Suprapubic skin (tissue), 4 donors: ENCODE results near the gene ADH5. TPM values are rescaled to one million over a fixed set of nuclear protein-coding genes. Genes with fewer than 3 reads are reported as not detected.

Experiments used
- DNase-seq, 2 donors: peaks; one replicate each; pipeline ENCODE4 v3.0.0-alpha.2; 2019; ENCODE audit warnings: low spot score in 2 of 2
- H3K27ac ChIP-seq: fragments of 200-600 bp; sonication (generic); one replicate; pipeline ENCODE4 v1.5.1; 2019
- H3K27me3 ChIP-seq: fragments of 200-600 bp; sonication (generic); one replicate; pipeline ENCODE4 v1.5.1; 2019
- H3K36me3 ChIP-seq: fragments of 200-600 bp; sonication (generic); one replicate; pipeline ENCODE4 v1.5.1; 2019
- H3K4me1 ChIP-seq: fragments of 200-600 bp; sonication (generic); one replicate; pipeline ENCODE4 v1.5.1; 2019
- H3K4me3 ChIP-seq: fragments of 200-600 bp; sonication (generic); one replicate; pipeline ENCODE4 v1.5.1; 2019; ENCODE audit warnings: mild to moderate bottlenecking
- H3K9me3 ChIP-seq: fragments of 200-600 bp; sonication (generic); one replicate; pipeline ENCODE4 v1.5.1; 2019
- EP300 ChIP-seq: sonication (generic); formaldehyde crosslinking; IDR thresholded peaks from one replicate; pipeline ENCODE4 v1.6.1; 2017; ENCODE audit warnings: antibody characterized with exemption
- POLR2A ChIP-seq, 2 donors: fragments of 450-650 bp; IDR thresholded peaks; one replicate each; pipeline ENCODE4 v1.6.1; 2017; ENCODE audit warnings: antibody characterized with exemption in 2 of 2, mild to moderate bottlenecking in 2 of 2, moderate library complexity in 2 of 2
- POLR2AphosphoS5 ChIP-seq, 3 donors: sonication (generic); formaldehyde crosslinking; IDR thresholded peaks; one replicate each; pipeline ENCODE4 v1.6.1; 2017; ENCODE audit warnings: antibody characterized with exemption in 3 of 3
- WGBS: methylation state at CpG from one replicate; pipeline ENCODE4 v1.1.5; 2018; 5-methylcytosine and 5-hydroxymethylcytosine counted together
- total RNA-seq, 4 donors: library from RNA; depleted of rRNA; stranded (reverse); fragments of >200 nt; gene quantifications; one replicate each; pipeline ENCODE4 v1.1.0, GENCODE V29; 2016
- TF ChIP-seq, protein P1 (sequence below), 2 donors: fragments of 200-600 bp in 1 of 2; fragments of 450-650 bp in 1 of 2; sonication (generic) in 1 of 2; IDR thresholded peaks; one replicate each; pipeline ENCODE4 v1.5.1; 2016 to 2019; ENCODE audit warnings: antibody characterized with exemption in 2 of 2, mild to moderate bottlenecking in 1 of 2, moderate library complexity in 1 of 2

ADH5 gene
- total RNA-seq, 4 donors from 2014 or later, result 42.9 to 83.9 (median 63.8) TPM

DNA sequence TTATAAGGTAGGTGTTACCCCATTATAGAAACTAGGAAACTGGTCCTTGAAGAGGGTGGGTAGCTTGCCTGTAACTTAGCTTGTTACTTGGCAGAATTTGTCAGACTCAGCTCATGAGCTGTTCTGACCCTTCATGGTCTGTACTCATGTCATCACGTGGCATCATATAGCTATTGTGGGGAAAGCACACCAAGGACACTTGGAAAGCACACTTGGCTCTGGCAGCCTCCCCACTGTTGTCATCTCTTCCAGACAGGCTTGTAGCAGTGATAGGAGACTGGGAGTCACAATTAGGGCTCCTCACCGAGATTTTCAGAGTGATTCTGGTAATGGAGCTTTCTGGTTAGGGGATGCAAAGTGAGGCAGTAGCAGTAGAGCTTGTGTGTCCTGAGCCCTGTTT is 30.4 kb downstream of the ADH5 start:
- DNase-seq, result no peak
- H3K9me3 ChIP-seq, result no peaks in the 10 kb centered on the region
- TF ChIP-seq EP300 (no peak), POLR2AphosphoS5 (IDR thresholded peaks at IDR 0.05) (no peak), POLR2A (IDR thresholded peaks at IDR 0.05) (no peak)
- TF ChIP-seq, protein P1, sequence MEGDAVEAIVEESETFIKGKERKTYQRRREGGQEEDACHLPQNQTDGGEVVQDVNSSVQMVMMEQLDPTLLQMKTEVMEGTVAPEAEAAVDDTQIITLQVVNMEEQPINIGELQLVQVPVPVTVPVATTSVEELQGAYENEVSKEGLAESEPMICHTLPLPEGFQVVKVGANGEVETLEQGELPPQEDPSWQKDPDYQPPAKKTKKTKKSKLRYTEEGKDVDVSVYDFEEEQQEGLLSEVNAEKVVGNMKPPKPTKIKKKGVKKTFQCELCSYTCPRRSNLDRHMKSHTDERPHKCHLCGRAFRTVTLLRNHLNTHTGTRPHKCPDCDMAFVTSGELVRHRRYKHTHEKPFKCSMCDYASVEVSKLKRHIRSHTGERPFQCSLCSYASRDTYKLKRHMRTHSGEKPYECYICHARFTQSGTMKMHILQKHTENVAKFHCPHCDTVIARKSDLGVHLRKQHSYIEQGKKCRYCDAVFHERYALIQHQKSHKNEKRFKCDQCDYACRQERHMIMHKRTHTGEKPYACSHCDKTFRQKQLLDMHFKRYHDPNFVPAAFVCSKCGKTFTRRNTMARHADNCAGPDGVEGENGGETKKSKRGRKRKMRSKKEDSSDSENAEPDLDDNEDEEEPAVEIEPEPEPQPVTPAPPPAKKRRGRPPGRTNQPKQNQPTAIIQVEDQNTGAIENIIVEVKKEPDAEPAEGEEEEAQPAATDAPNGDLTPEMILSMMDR (IDR thresholded peaks at IDR 0.05), result no peak
- peaks cover 39% of the 10 kb centered on the region for H3K36me3 ChIP-seq
- H3K4me3 ChIP-seq, result no peak overlapping the region
- WGBS, result 85% methylated on average over 2 of the region's 2 CpGs
- no peak overlapping the region for H3K27ac ChIP-seq
- no peaks in the 10 kb centered on the region for H3K27me3 ChIP-seq
- H3K4me1 ChIP-seq, result peaks cover 4% of the 10 kb centered on the region

DNA sequence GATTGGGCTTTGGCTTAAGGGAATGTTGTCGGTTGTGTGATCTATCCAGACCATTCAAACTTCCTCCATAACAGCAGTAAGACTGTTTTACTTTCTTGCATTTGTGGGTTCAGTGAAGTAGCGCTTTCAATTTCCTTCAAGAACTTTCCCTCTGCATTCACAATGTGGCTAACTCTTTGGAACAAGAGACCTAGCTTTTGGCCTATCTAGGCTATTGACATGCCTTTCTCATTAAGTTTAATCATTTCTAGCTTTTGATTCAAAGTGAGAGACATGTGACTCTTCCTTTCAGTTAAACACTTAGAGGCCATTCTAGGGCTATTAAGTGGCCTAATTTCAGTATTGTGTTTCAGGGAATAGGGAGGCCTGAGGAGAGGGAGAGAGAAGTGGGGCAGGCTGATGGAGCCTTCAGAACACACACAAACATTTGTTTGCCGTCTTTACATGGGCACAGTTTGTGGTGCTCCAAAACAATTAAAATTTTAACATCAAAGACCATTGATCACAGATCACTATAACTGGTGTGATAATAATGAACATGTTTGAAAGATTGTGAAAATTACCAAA is 34.1 kb downstream of the ADH5 start:
- Histone ChIP-seq H3K36me3 (peaks cover 54% of the 10 kb centered on the region), H3K27ac (no peak overlapping the region), H3K4me3 (no peak overlapping the region), H3K9me3 (no peaks in the 10 kb centered on the region), H3K4me1 (peaks cover 4% of the 10 kb centered on the region), H3K27me3 (no peaks in the 10 kb centered on the region)
- no peak for DNase-seq
- 76% methylated on average over 3 of the region's 3 CpGs for WGBS
- TF ChIP-seq POLR2A (IDR thresholded peaks at IDR 0.05), result no peak
- TF ChIP-seq, protein P1 (IDR thresholded peaks at IDR 0.05), result no peak
- no peak for TF ChIP-seq EP300
- no peak for TF ChIP-seq POLR2AphosphoS5 (IDR thresholded peaks at IDR 0.05)

DNA sequence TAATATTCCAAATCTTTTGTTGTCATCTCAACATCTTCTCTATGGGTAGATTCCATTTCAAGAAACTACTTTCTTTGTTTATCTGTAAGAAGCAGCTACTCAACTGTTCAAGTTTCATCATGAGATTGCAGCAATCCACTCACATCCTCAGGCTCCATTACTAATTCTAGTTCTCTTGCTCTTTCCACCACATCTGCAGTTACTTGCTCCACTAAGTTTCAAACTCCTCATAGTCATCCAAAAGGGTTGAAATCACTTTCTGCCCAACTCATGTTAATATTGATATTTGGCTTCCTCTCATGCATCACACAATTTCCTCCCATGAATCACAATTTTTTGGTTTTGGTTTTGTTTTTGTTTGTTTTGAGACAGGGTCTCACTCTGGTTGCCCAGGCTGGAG is 35.7 kb downstream of the ADH5 start:
- DNase-seq, result no peak
- peaks cover 52% of the 10 kb centered on the region for H3K36me3 ChIP-seq
- no peak for TF ChIP-seq POLR2A (IDR thresholded peaks at IDR 0.05)
- no peak for TF ChIP-seq EP300
- TF ChIP-seq, protein P1 (IDR thresholded peaks at IDR 0.05), result no peak
- TF ChIP-seq POLR2AphosphoS5 (IDR thresholded peaks at IDR 0.05), result no peak

DNA sequence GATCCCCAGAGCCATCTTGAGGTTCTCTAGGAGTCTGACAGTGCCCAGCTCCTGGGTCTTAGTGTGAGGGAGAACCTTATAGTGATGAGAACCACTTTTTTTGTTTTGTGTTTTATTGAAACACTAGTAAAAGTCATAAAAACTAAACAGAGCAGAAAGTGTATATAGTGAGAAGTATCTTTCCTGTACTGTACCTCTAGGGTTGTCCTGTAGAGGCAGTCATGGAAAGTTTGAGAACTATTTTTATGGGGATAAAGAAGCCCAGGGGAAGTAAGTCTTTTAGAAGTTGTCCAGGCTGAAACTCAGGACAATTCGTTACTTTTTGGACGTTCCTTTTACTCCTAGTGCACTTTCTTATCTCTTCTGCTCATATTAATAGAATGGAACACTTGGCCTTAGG is 40.9 kb downstream of the ADH5 start:
- DNase-seq, result no peak
- Histone ChIP-seq H3K4me3 (no peak overlapping the region), H3K36me3 (peaks cover 55% of the 10 kb centered on the region), H3K27ac (no peak overlapping the region), H3K4me1 (no peaks in the 10 kb centered on the region), H3K27me3 (no peaks in the 10 kb centered on the region), H3K9me3 (no peaks in the 10 kb centered on the region)
- WGBS, result 89% methylated on average over 2 of the region's 2 CpGs
- no peak for TF ChIP-seq POLR2AphosphoS5 (IDR thresholded peaks at IDR 0.05)
- TF ChIP-seq, protein P1 (IDR thresholded peaks at IDR 0.05), result no peak
- TF ChIP-seq POLR2A (IDR thresholded peaks at IDR 0.05), result no peak
- TF ChIP-seq EP300, result no peak

More for the DNA sequence above, 35.7 kb downstream of the ADH5 start:
- H3K27me3 ChIP-seq, result no peaks in the 10 kb centered on the region
- no peaks in the 10 kb centered on the region for H3K9me3 ChIP-seq
- H3K27ac ChIP-seq, result no peak overlapping the region
- no peak overlapping the region for H3K4me3 ChIP-seq
- H3K4me1 ChIP-seq, result peaks cover 4% of the 10 kb centered on the region

DNA sequence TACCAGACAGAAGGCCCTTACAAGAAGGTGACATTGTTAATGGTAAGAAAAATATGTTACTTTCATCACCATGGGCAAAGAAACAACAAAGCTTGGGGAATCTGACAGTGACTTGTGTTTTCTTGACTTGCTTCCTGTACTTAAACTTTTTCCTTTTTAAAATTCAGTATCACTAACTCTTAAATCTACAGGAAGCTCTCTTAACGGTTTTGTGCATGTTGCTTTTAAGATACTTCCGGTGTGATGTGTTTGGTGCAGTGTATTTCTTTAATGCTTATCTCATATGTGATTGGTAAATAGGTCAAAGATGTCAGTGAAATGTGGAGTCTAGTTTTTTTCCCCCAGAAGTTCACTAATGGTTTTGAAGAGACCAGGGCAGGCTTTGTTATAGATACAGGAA is 45.2 kb downstream of the ADH5 start:
- DNase-seq, result no peak
- TF ChIP-seq, protein P1 (IDR thresholded peaks at IDR 0.05), result no peak
- no peak for TF ChIP-seq EP300
- no peak for TF ChIP-seq POLR2A (IDR thresholded peaks at IDR 0.05)
- no peak for TF ChIP-seq POLR2AphosphoS5 (IDR thresholded peaks at IDR 0.05)
- Histone ChIP-seq H3K36me3 (peaks cover 37% of the 10 kb centered on the region), H3K27ac (no peak overlapping the region), H3K27me3 (no peaks in the 10 kb centered on the region), H3K9me3 (peaks cover under 1% of the 10 kb centered on the region), H3K4me1 (no peaks in the 10 kb centered on the region), H3K4me3 (no peak overlapping the region)
- 61% methylated on average over 2 of the region's 2 CpGs for WGBS
